OCI-LY1 (cell line): Measurements from ENCODE around the gene BLOC1S6.

ENCODE experiments used
- H2AFZ ChIP-seq: fragments of 200-600 bp; sonication (generic), shearing (Covaris generic); 2 replicates; pipeline ENCODE4 v1.6.0; 2014; ENCODE audit warnings: antibody characterized with exemption, mild to moderate bottlenecking, low read length
- H3F3A ChIP-seq: fragments of 200-600 bp; sonication (generic), shearing (Covaris generic); 2 replicates; pipeline ENCODE4 v1.6.0; 2014; ENCODE audit warnings: mild to moderate bottlenecking, antibody characterized with exemption, low read length, moderate library complexity; ENCODE audit not compliant: insufficient read depth
- H3K27ac ChIP-seq: fragments of 200-600 bp; sonication (generic); 2 replicates; pipeline ENCODE4 v1.5.1; 2014; ENCODE audit warnings: low read length, mixed run types, mild to moderate bottlenecking, low read depth; ENCODE audit not compliant: poor library complexity, severe bottlenecking
- H3K27me3 ChIP-seq: fragments of 200-600 bp; sonication (generic); 2 replicates; pipeline ENCODE4 v1.6.0; 2014; ENCODE audit warnings: antibody characterized with exemption, mild to moderate bottlenecking, low read length, moderate library complexity; ENCODE audit not compliant: insufficient read depth
- H3K36me3 ChIP-seq: fragments of 200-600 bp; sonication (generic); 2 replicates; pipeline ENCODE4 v1.6.1; 2014; ENCODE audit warnings: mild to moderate bottlenecking, antibody characterized with exemption, low read length, moderate library complexity, mixed read lengths; ENCODE audit not compliant: insufficient read depth
- H3K4me1 ChIP-seq: fragments of 200-600 bp; sonication (generic); 2 replicates; pipeline ENCODE4 v1.5.1; 2014; ENCODE audit warnings: mild to moderate bottlenecking, low read length, moderate library complexity; ENCODE audit not compliant: insufficient read depth, severe bottlenecking
- H3K4me2 ChIP-seq: fragments of 200-600 bp; sonication (generic), shearing (Covaris generic); 2 replicates; pipeline ENCODE4 v1.6.1; 2014; ENCODE audit warnings: low read length
- H3K4me3 ChIP-seq: fragments of 200-600 bp; sonication (generic); 2 replicates; pipeline ENCODE4 v1.5.1; 2014; ENCODE audit warnings: low read length, low read depth, mild to moderate bottlenecking, mixed read lengths; ENCODE audit not compliant: poor library complexity, severe bottlenecking
- H3K79me2 ChIP-seq: fragments of 200-600 bp; shearing (Covaris generic); 2 replicates; pipeline ENCODE4 v1.6.1; 2016; ENCODE audit warnings: mixed run types, low read length, mixed read lengths; ENCODE audit not compliant: insufficient read depth
- H3K9ac ChIP-seq: fragments of 200-600 bp; sonication (generic), shearing (Covaris generic); 2 replicates; pipeline ENCODE4 v1.6.1; 2014; ENCODE audit warnings: mild to moderate bottlenecking, low read length, mixed read lengths
- H3K9me2 ChIP-seq: fragments of 200-600 bp; sonication (generic), shearing (Covaris generic); 2 replicates; pipeline ENCODE4 v1.6.1; 2014; ENCODE audit warnings: low read depth, mild to moderate bottlenecking, low read length, mixed read lengths
- H3K9me3 ChIP-seq: fragments of 200-600 bp; shearing (Covaris generic); 2 replicates; pipeline ENCODE4 v1.6.1; 2014; ENCODE audit warnings: low read length, mixed read lengths
- H4K20me1 ChIP-seq: fragments of 200-600 bp; sonication (generic), shearing (Covaris generic); 2 replicates; pipeline ENCODE4 v1.6.0; 2016; ENCODE audit warnings: mild to moderate bottlenecking, low read length; ENCODE audit not compliant: insufficient read depth
- CTCF ChIP-seq: fragments of 200-600 bp; sonication (generic), shearing (Covaris generic); IDR thresholded peaks from 2 replicates; pipeline ENCODE4 v1.5.1; 2017; ENCODE audit warnings: mild to moderate bottlenecking, antibody characterized with exemption, low read length, moderate library complexity, mixed read lengths
- EZH2 ChIP-seq: fragments of 200-600 bp; sonication (generic), shearing (Covaris generic); IDR thresholded peaks from 2 replicates; pipeline ENCODE4 v1.8.0; 2017; ENCODE audit warnings: borderline replicate concordance, mixed run types, mild to moderate bottlenecking, antibody characterized with exemption, low read length, moderate library complexity, mixed read lengths

The BLOC1S6 gene

DNA sequence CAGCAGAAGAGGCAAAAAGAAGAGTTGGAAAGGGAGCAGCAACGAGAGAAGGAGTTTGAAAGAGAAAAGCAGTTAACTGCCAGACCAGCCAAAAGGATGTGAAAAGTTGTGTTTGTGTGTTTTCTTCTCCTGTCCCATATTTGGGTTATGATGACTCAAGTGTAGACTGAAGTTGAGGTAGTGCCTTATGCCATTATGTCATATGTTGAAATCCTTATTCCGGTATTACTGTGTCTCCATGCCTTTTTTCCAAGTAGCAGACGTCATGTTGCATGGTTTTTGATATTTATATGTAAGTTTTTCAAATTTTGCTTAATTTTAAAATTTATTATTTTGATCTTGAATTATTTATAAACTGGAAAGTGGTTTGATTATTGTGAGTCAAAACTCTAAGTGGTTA is 19.2 kb downstream of the BLOC1S6 start:
- TF ChIP-seq EZH2 (no peak), CTCF (no peak)
- Histone ChIP-seq H3K4me3 (no peak overlapping the region), H3K36me3 (peaks cover 15% of the 10 kb centered on the region), H3K27ac (no peak overlapping the region), H3F3A (no peaks in the 10 kb centered on the region), H3K4me2 (no peak overlapping the region), H3K4me1 (peaks cover 23% of the 10 kb centered on the region), H3K27me3 (no peaks in the 10 kb centered on the region), H3K9ac (no peak overlapping the region), H3K79me2 (no peaks in the 10 kb centered on the region), H3K9me2 (no peaks in the 10 kb centered on the region), H4K20me1 (no peaks in the 10 kb centered on the region), H3K9me3 (no peaks in the 10 kb centered on the region), H2AFZ (no peak overlapping the region)

GRCh38 chr15:45606841-45607240 is 19.7 kb downstream of the BLOC1S6 start:
- no peak overlapping the region for H2AFZ ChIP-seq
- H3K27ac ChIP-seq, result no peak overlapping the region
- no peaks in the 10 kb centered on the region for H3K27me3 ChIP-seq
- H3K79me2 ChIP-seq, result no peaks in the 10 kb centered on the region
- TF ChIP-seq EZH2 (no peak), CTCF (no peak)
- no peak overlapping the region for H3K4me2 ChIP-seq
- H3K9me3 ChIP-seq, result no peaks in the 10 kb centered on the region
- no peak overlapping the region for H3K4me3 ChIP-seq
- no peaks in the 10 kb centered on the region for H3F3A ChIP-seq
- no peak overlapping the region for H3K9ac ChIP-seq
- peaks cover 23% of the 10 kb centered on the region for H3K4me1 ChIP-seq
- H4K20me1 ChIP-seq, result no peaks in the 10 kb centered on the region
- H3K9me2 ChIP-seq, result no peaks in the 10 kb centered on the region
- H3K36me3 ChIP-seq, result peaks cover 15% of the 10 kb centered on the region

- H3K9me3 ChIP-seq, result no peaks in the 10 kb centered on the region
- no peaks in the 10 kb centered on the region for H3F3A ChIP-seq
- H3K4me1 ChIP-seq, result peaks cover 10% of the 10 kb centered on the region
- H3K27ac ChIP-seq, result no peak overlapping the region
- H3K9ac ChIP-seq, result no peak overlapping the region
- H3K4me3 ChIP-seq, result no peak overlapping the region
- no peaks in the 10 kb centered on the region for H4K20me1 ChIP-seq
- no peaks in the 10 kb centered on the region for H3K27me3 ChIP-seq
- TF ChIP-seq CTCF, result peak; percentile 61
- no peak for TF ChIP-seq EZH2
- H3K9me2 ChIP-seq, result no peaks in the 10 kb centered on the region
- H3K36me3 ChIP-seq, result peaks cover 7% of the 10 kb centered on the region; the same call in 1 of the 2 replicates
- H2AFZ ChIP-seq, result no peak overlapping the region
- H3K79me2 ChIP-seq, result no peaks in the 10 kb centered on the region
- no peak overlapping the region for H3K4me2 ChIP-seq
Measured at GRCh38 chr15:45611305-45611704, 24.1 kb downstream of the BLOC1S6 start.
